HEK293 (cell line): ENCODE results near the gene CACTIN.

Source experiments
- CTCF ChIA-PET: fragments of 350-600 bp; formaldehyde crosslinking; extraction: SDS; loops from one replicate; lab custom pipeline; 2021; ENCODE audit warnings: antibody characterized with exemption; lab: Yijun Ruan, JAX
- POLR2A ChIA-PET: fragments of 300-600 bp; formaldehyde crosslinking; extraction: SDS; loops from one replicate; lab custom pipeline; 2020; ENCODE audit warnings: antibody characterized with exemption, inconsistent platforms; lab: Yijun Ruan, JAX
- H3K27ac ChIP-seq: fragments of 200-500 bp; sonication (Bioruptor generic); 2 replicates; pipeline ENCODE4 v1.5.1; 2014; ENCODE audit warnings: low read depth, low read length, control low read depth, inconsistent platforms; ENCODE audit errors: extremely low read depth
- H3K36me3 ChIP-seq, 2 experiments: fragments of 200-500 bp in 1 of 2; sonication (Bioruptor generic) in 1 of 2; 1 replicate in 1 of 2; 2 replicates in 1 of 2; pipeline ENCODE4 v1.5.1; 2014 to 2017; ENCODE audit warnings: inconsistent platforms in 2 of 2, low read length in 2 of 2; ENCODE audit not compliant: control insufficient read depth in 2 of 2, insufficient read depth in 1 of 2
- H3K4me1 ChIP-seq: fragments of 200-500 bp; sonication (Bioruptor generic); 2 replicates; pipeline ENCODE4 v1.5.1; 2014; ENCODE audit warnings: mild to moderate bottlenecking, low read length, inconsistent platforms; ENCODE audit not compliant: control insufficient read depth, insufficient read depth
- H3K4me3 ChIP-seq: 2 replicates; pipeline ENCODE4 v1.5.1; 2011; ENCODE audit warnings: low read depth, mild to moderate bottlenecking, control low read depth, low read length, moderate library complexity
- H3K9me3 ChIP-seq: fragments of 200-500 bp; sonication (Bioruptor generic); 2 replicates; pipeline ENCODE4 v1.5.1; 2014; ENCODE audit warnings: low read depth, low read length, inconsistent platforms; ENCODE audit not compliant: control insufficient read depth, insufficient read depth
- ELK4 ChIP-seq: IDR thresholded peaks from 2 replicates; pipeline ENCODE4 v1.6.1; 2011; ENCODE audit warnings: mild to moderate bottlenecking, low read depth, low read length, borderline replicate concordance
- HIC1 ChIP-seq: fragments of 450-650 bp; formaldehyde crosslinking; IDR thresholded peaks from 2 replicates; pipeline ENCODE4 v1.5.1; 2016; ENCODE audit warnings: missing biosample characterization, missing genetic modification characterization
- KLF1 ChIP-seq: fragments of 450-650 bp; formaldehyde crosslinking; IDR thresholded peaks from 2 replicates; pipeline ENCODE4 v1.5.1; 2016; ENCODE audit warnings: missing biosample characterization, missing genetic modification characterization
- PRDM10 ChIP-seq: fragments of 450-650 bp; formaldehyde crosslinking; IDR thresholded peaks from 2 replicates; pipeline ENCODE4 v1.5.1; 2016; ENCODE audit warnings: missing biosample characterization, missing genetic modification characterization
- REPIN1 ChIP-seq: fragments of 450-650 bp; formaldehyde crosslinking; IDR thresholded peaks from 2 replicates; pipeline ENCODE4 v1.5.1; 2017; ENCODE audit warnings: missing biosample characterization, missing genetic modification characterization, low read depth
- REST ChIP-seq: fragments of 450-650 bp; formaldehyde crosslinking; IDR thresholded peaks from 2 replicates; pipeline ENCODE4 v1.5.1; 2016; ENCODE audit warnings: missing biosample characterization, missing genetic modification characterization
- ZBTB1 ChIP-seq: fragments of 450-650 bp; formaldehyde crosslinking; IDR thresholded peaks from 2 replicates; pipeline ENCODE4 v1.5.1; 2016; ENCODE audit warnings: missing biosample characterization, missing genetic modification characterization
- ZEB2 ChIP-seq: fragments of 450-650 bp; formaldehyde crosslinking; IDR thresholded peaks from 2 replicates; pipeline ENCODE4 v1.5.1; 2016; ENCODE audit warnings: missing biosample characterization, missing genetic modification characterization
- ZIC2 ChIP-seq: fragments of 450-650 bp; formaldehyde crosslinking; IDR thresholded peaks from 2 replicates; pipeline ENCODE4 v1.5.1; 2016; ENCODE audit warnings: missing biosample characterization, missing genetic modification characterization
- ZNF221 ChIP-seq: fragments of 450-650 bp; formaldehyde crosslinking; IDR thresholded peaks from 2 replicates; pipeline ENCODE4 v1.5.1; 2017; ENCODE audit warnings: missing biosample characterization, missing genetic modification characterization, borderline replicate concordance
- ZNF350 ChIP-seq: fragments of 450-650 bp; formaldehyde crosslinking; IDR thresholded peaks from 2 replicates; pipeline ENCODE4 v1.5.0; 2017; ENCODE audit warnings: missing biosample characterization, mild to moderate bottlenecking, missing genetic modification characterization
- ZNF48 ChIP-seq: fragments of 450-650 bp; formaldehyde crosslinking; IDR thresholded peaks from 2 replicates; pipeline ENCODE4 v1.5.1; 2016; ENCODE audit warnings: missing biosample characterization, missing genetic modification characterization
- ZNF558 ChIP-seq: fragments of 450-650 bp; formaldehyde crosslinking; IDR thresholded peaks from 2 replicates; pipeline ENCODE4 v1.5.1; 2016; ENCODE audit warnings: missing biosample characterization, missing genetic modification characterization
- ZNF600 ChIP-seq: fragments of 450-650 bp; formaldehyde crosslinking; IDR thresholded peaks from 2 replicates; pipeline ENCODE4 v1.5.1; 2016; ENCODE audit warnings: missing biosample characterization, missing genetic modification characterization
- ZNF629 ChIP-seq: fragments of 450-650 bp; formaldehyde crosslinking; IDR thresholded peaks from 2 replicates; pipeline ENCODE4 v1.5.1; 2017; ENCODE audit warnings: missing biosample characterization, missing genetic modification characterization
- ZNF660 ChIP-seq: fragments of 450-650 bp; IDR thresholded peaks from 2 replicates; pipeline ENCODE4 v1.5.1; 2018; ENCODE audit warnings: missing biosample characterization, mild to moderate bottlenecking, missing genetic modification characterization
- ZXDB ChIP-seq: fragments of 450-650 bp; formaldehyde crosslinking; IDR thresholded peaks from 2 replicates; pipeline ENCODE4 v1.5.1; 2016; ENCODE audit warnings: missing biosample characterization, missing genetic modification characterization

CACTIN gene

GRCh38 chr19:3642987-3643673 lies 16.5 kb upstream of the CACTIN start (continued):
- TF ChIP-seq HIC1 = peak; percentile 84
- TF ChIP-seq ZNF600 (tag by site-specific recombination) = peak; percentile 37

- CTCF ChIA-PET = no interaction called here
- no peaks in the 10 kb centered on the region for H3K9me3 ChIP-seq
- H3K27ac ChIP-seq = no peak overlapping the region
- POLR2A ChIA-PET = no interaction called here
- H3K4me1 ChIP-seq = no peaks in the 10 kb centered on the region
- no peak overlapping the region for H3K4me3 ChIP-seq
- no peak for TF ChIP-seq ZNF350
- TF ChIP-seq ZXDB = no peak
- TF ChIP-seq ELK4 = no peak
- no peak for TF ChIP-seq ZBTB1 (tag by site-specific recombination)
- no peak for TF ChIP-seq ZNF221 (tag by site-specific recombination)
- no peak for TF ChIP-seq ZNF558 (tag by site-specific recombination)
- TF ChIP-seq REST (tag by site-specific recombination) = no peak
- TF ChIP-seq ZNF629 (tag by site-specific recombination) = no peak
- TF ChIP-seq ZEB2 = no peak
- no peak for TF ChIP-seq ZNF660 (tag by site-specific recombination)
- no peak for TF ChIP-seq PRDM10 (tag by site-specific recombination)
- no peak for TF ChIP-seq KLF1 (tag by site-specific recombination)
- no peak for TF ChIP-seq REPIN1 (tag by site-specific recombination)
- no peak for TF ChIP-seq ZNF48 (tag by site-specific recombination)
- TF ChIP-seq ZIC2 (tag by site-specific recombination) = no peak
- H3K36me3 ChIP-seq = peaks cover 0 to 47% of the 10 kb centered on the region in 2 experiments; a peak in 2 of 3 replicates
Observed at GRCh38 chr19:3642296-3642695, 15.7 kb upstream of the CACTIN start.
